Fibroblast of lung (primary cell): ENCODE results near the gene TRAF7.

Experiments
- EZH2 ChIP-seq: IDR thresholded peaks from 2 replicates; pipeline ENCODE4 v1.5.1; 2012; ENCODE audit warnings: low read length, control low read depth, mild to moderate bottlenecking; ENCODE audit errors: missing control alignments
- TF ChIP-seq, protein P1 (sequence below), 2 donors: IDR thresholded peaks in 1 of 2; conservative IDR thresholded peaks in 1 of 2; 1 replicate in 1 of 2; 2 replicates in 1 of 2; pipeline ENCODE4 v1.5.1; 2011 to 2012; ENCODE audit warnings: low read length in 2 of 2, control low read depth in 1 of 2, inconsistent platforms in 1 of 2, low read depth in 1 of 2, mild to moderate bottlenecking in 1 of 2

DNA sequence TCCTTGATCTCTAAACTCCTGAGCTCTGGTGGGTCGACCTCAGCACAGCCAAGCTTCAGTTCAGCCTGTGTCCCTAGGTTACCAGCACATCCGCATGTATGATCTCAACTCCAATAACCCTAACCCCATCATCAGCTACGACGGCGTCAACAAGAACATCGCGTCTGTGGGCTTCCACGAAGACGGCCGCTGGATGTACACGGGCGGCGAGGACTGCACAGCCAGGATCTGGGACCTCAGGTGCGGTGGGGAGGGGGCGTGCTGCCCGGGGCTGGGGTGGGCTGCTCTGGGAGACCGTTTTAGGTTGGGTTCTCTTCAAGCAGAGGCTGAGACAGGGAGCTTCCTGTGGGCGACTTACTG lies 50.8 kb downstream of the TRAF7 start:
- TF ChIP-seq, protein P1, sequence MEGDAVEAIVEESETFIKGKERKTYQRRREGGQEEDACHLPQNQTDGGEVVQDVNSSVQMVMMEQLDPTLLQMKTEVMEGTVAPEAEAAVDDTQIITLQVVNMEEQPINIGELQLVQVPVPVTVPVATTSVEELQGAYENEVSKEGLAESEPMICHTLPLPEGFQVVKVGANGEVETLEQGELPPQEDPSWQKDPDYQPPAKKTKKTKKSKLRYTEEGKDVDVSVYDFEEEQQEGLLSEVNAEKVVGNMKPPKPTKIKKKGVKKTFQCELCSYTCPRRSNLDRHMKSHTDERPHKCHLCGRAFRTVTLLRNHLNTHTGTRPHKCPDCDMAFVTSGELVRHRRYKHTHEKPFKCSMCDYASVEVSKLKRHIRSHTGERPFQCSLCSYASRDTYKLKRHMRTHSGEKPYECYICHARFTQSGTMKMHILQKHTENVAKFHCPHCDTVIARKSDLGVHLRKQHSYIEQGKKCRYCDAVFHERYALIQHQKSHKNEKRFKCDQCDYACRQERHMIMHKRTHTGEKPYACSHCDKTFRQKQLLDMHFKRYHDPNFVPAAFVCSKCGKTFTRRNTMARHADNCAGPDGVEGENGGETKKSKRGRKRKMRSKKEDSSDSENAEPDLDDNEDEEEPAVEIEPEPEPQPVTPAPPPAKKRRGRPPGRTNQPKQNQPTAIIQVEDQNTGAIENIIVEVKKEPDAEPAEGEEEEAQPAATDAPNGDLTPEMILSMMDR (conservative IDR thresholded peaks at IDR 0.05 in 1 of 2, IDR thresholded peaks at IDR 0.05 in 1 of 2; ENCODE audit: low read depth in 1 of 2, low read length in 2 of 2): no peak
- TF ChIP-seq EZH2: no peak
